GM23248 (cell line): ENCODE results near the gene CRB3. TPM values are rescaled to one million over a fixed set of nuclear protein-coding genes. Genes with fewer than 3 reads are reported as not detected.

Experiments used
- DNase-seq: peaks from one replicate; pipeline ENCODE4 v3.0.0-alpha.2; 2015
- H2AFZ ChIP-seq: fragments of 200-600 bp; sonication (generic); 2 replicates; pipeline ENCODE4 v1.6.1; 2016; ENCODE audit warnings: antibody characterized with exemption
- H3F3A ChIP-seq: fragments of 200-600 bp; sonication (generic); 2 replicates; pipeline ENCODE4 v1.6.1; 2016; ENCODE audit warnings: mild to moderate bottlenecking, antibody characterized with exemption, mixed run types; ENCODE audit not compliant: insufficient read depth
- H3K27ac ChIP-seq: fragments of 200-600 bp; sonication (generic); 2 replicates; pipeline ENCODE4 v1.5.1; 2016; ENCODE audit warnings: mild to moderate bottlenecking
- H3K27me3 ChIP-seq: fragments of 200-600 bp; sonication (generic); replicated peaks from 2 replicates; pipeline ENCODE4 v1.6.1; 2016; ENCODE audit warnings: mild to moderate bottlenecking; ENCODE audit not compliant: insufficient read depth
- H3K36me3 ChIP-seq: fragments of 200-600 bp; sonication (generic); 2 replicates; pipeline ENCODE4 v1.6.1; 2016; ENCODE audit warnings: low read depth, mild to moderate bottlenecking
- H3K4me1 ChIP-seq: fragments of 200-600 bp; sonication (generic); 2 replicates; pipeline ENCODE4 v1.6.1; 2016; ENCODE audit warnings: mild to moderate bottlenecking; ENCODE audit not compliant: insufficient read depth
- H3K4me2 ChIP-seq: fragments of 200-600 bp; sonication (generic); one replicate; pipeline ENCODE4 v1.6.1; 2016; ENCODE audit warnings: mild to moderate bottlenecking; ENCODE audit not compliant: unreplicated experiment
- H3K4me3 ChIP-seq: fragments of 200-600 bp; sonication (generic); 2 replicates; pipeline ENCODE4 v1.5.1; 2016; ENCODE audit warnings: mild to moderate bottlenecking
- H3K79me2 ChIP-seq: fragments of 200-600 bp; sonication (generic); 2 replicates; pipeline ENCODE4 v1.6.1; 2016; ENCODE audit warnings: mild to moderate bottlenecking; ENCODE audit not compliant: insufficient read depth
- H3K9ac ChIP-seq: fragments of 200-600 bp; sonication (generic); 2 replicates; pipeline ENCODE4 v1.6.1; 2016; ENCODE audit warnings: mild to moderate bottlenecking
- H3K9me2 ChIP-seq: fragments of 200-600 bp; sonication (generic); 2 replicates; pipeline ENCODE4 v1.6.1; 2016; ENCODE audit warnings: mixed run types, mild to moderate bottlenecking, moderate library complexity; ENCODE audit not compliant: insufficient read depth
- H3K9me3 ChIP-seq: fragments of 200-600 bp; sonication (generic); one replicate; pipeline ENCODE4 v1.6.1; 2017; ENCODE audit warnings: low read depth
- H4K20me1 ChIP-seq: fragments of 200-600 bp; sonication (generic); 2 replicates; pipeline ENCODE4 v1.6.0; 2016; ENCODE audit not compliant: insufficient read depth
- EZH2 ChIP-seq: fragments of 200-600 bp; sonication (generic); IDR thresholded peaks from 2 replicates; pipeline ENCODE4 v1.6.1; 2018; ENCODE audit warnings: antibody characterized with exemption, mild to moderate bottlenecking; ENCODE audit not compliant: insufficient read depth, poor library complexity, severe bottlenecking
- EZH2phosphoT487 ChIP-seq: fragments of 200-600 bp; sonication (generic); IDR thresholded peaks from 2 replicates; pipeline ENCODE4 v1.6.1; 2018; ENCODE audit warnings: antibody characterized with exemption, moderate library complexity, mild to moderate bottlenecking, low read depth; ENCODE audit not compliant: insufficient read depth
- WGBS, 2 experiments: methylation state at CpG; one replicate each; pipeline ENCODE4 v1.1.6; 2015 to 2017; ENCODE audit warnings: low lambda C conversion rate in 2 of 2, low coverage in 1 of 2; ENCODE audit errors: missing lambda C conversion rate in 2 of 2; 5-methylcytosine and 5-hydroxymethylcytosine counted together
- in situ Hi-C: fragments of 300-500 bp; cut with MboI; formaldehyde crosslinking; loops from 2 replicates; pipeline ENCODE4 v1.15.0; 2020
- polyA plus RNA-seq: library from polyadenylated mRNA; unstranded; fragments of >200 nt; fragmentation: Nextera tagmentation; extraction: Ambion mirVana; gene quantifications from 2 replicates; pipeline ENCODE4 v1.2.1, GENCODE V29; 2016
- total RNA-seq: library from RNA; depleted of rRNA; stranded (reverse); fragments of >200 nt; shearing (Covaris generic); gene quantifications from 2 replicates; pipeline ENCODE4 v1.2.3, GENCODE V29; 2014

The CRB3 gene
- total and polyA plus RNA-seq, 2 experiments from 2014 or later = not detected

DNA sequence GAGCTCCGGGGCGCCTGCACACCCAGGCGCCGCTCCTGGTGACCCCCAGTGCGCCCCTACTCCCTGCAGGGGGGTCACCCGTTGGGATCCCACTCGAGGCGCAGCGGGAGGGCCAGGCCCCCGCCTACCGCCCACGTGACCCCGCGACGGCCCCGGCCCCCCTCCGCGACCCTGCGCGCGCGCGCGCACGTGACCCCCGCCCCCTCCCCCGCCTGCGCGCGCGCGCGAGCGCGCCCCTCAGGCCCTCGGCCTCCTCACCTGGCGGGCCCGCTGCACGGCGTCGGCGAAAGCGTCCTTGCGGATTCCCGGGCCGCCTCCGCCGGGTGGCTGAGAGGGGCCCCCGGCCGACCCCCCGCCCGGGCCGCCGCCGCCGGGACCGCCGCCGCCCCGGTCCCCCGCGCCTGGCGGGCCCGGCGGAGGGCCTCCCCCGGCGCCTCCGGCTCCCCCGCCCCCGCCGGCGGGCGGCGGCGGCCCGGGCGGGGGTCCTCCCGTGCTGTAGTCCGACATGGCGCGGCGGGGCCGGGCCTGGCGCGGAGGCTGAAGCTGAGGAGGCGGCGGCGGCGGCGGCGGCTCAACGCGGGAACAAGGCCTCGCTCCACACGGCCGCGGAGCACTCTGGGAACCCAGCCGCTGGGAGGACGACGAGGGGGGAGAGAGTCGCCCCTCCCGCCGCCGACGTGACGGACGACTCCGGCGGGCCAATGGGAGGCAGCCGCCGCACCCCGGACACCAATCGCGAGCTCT lies 39.7 kb upstream of the CRB3 start, which contains the start of gene KHSRP:
TSS of gene KHSRP (minus strand) at position 617 of the 744 bp plus-strand sequence. CDS start at position 507, 110 bp downstream.
- in situ Hi-C loops = no loop called here
- Histone ChIP-seq H4K20me1 (peaks cover 11% of the 10 kb centered on the region), H3K4me3 (peak within 1 kb of the TSS; percentile 100), H2AFZ (peak within 1 kb of the TSS; percentile 88), H3K27ac (peak within 1 kb of the TSS; percentile 63), H3K9me2 (no peaks in the 10 kb centered on the region), H3K36me3 (peaks cover 12% of the 10 kb centered on the region; the same call in 1 of the 2 replicates), H3K9me3 (no peaks in the 10 kb centered on the region), H3K27me3 (no peaks in the 10 kb centered on the region), H3K9ac (peak within 1 kb of the TSS; percentile 94), H3K4me1 (peaks cover 12% of the 10 kb centered on the region), H3K79me2 (peaks cover 48% of the 10 kb centered on the region), H3F3A (no peaks in the 10 kb centered on the region; the same call in 1 of the 2 replicates), H3K4me2 (peak within 1 kb of the TSS; percentile 99)
- peak; percentile 42 for DNase-seq
- TF ChIP-seq EZH2phosphoT487 (no peak), EZH2 (no peak)
- 1 to 2% methylated on average over 27 to 57 of the region's 114 CpGs for WGBS, 2 experiments

DNA sequence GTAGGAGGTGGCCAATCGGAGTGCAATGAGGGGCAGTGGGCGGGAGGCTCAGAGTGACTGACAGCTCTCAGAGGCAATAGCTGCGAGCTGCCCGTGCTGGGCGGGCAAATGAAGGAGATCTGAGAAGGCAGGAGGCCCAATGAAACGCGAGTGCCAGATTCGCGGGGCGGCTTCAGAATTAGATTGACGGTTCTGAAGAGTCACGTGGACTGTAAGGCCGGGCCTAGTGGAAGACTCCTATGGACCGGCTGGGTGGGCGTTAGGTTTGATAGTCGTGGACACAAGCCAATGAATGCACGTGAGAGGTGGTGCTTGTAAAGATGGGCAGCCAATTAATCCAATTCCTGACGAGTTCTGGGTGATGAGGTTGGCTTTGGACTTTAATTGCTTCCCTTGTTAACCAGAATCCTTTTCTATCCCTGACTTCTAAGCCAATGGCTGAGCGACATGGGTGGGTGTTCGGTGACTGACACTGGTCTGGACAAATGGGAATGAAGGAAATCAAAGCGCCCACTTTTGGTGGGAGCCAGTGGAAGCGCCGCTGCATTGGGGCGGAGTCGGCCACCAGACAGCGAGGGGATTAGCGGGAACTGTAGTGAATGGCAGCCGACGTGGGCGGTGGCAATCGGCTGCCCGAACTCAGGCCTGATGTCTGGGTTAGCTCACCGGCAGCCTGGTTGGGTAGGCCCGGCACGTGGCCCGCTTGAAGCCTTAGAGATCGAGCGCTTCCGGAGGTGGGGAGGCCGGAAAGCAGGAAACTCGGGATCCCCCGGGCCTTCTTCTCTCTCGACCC lies 38.9 kb upstream of the CRB3 start:
- H3K27ac ChIP-seq = peak overlapping the region; percentile 63
- peaks cover 5% of the 10 kb centered on the region; the same call in 1 of the 2 replicates for H3K36me3 ChIP-seq
- H3F3A ChIP-seq = no peaks in the 10 kb centered on the region; the same call in 1 of the 2 replicates
- H3K4me3 ChIP-seq = no peak overlapping the region
- H3K9ac ChIP-seq = peak overlapping the region; percentile 36
- TF ChIP-seq EZH2 (no peak), EZH2phosphoT487 (no peak)
- H3K27me3 ChIP-seq = no peaks in the 10 kb centered on the region
- in situ Hi-C loops = no loop called here
- H3K4me1 ChIP-seq = peaks cover 12% of the 10 kb centered on the region
- H3K9me3 ChIP-seq = no peaks in the 10 kb centered on the region
- H3K79me2 ChIP-seq = peaks cover 40% of the 10 kb centered on the region
- 5 to 6% methylated on average over 42 of the region's 43 CpGs for WGBS, 2 experiments
- H3K9me2 ChIP-seq = no peaks in the 10 kb centered on the region
- DNase-seq = peak; percentile 100
- H3K4me2 ChIP-seq = peak overlapping the region; percentile 10
- H4K20me1 ChIP-seq = peaks cover 11% of the 10 kb centered on the region
- peak overlapping the region; percentile 88 for H2AFZ ChIP-seq

DNA sequence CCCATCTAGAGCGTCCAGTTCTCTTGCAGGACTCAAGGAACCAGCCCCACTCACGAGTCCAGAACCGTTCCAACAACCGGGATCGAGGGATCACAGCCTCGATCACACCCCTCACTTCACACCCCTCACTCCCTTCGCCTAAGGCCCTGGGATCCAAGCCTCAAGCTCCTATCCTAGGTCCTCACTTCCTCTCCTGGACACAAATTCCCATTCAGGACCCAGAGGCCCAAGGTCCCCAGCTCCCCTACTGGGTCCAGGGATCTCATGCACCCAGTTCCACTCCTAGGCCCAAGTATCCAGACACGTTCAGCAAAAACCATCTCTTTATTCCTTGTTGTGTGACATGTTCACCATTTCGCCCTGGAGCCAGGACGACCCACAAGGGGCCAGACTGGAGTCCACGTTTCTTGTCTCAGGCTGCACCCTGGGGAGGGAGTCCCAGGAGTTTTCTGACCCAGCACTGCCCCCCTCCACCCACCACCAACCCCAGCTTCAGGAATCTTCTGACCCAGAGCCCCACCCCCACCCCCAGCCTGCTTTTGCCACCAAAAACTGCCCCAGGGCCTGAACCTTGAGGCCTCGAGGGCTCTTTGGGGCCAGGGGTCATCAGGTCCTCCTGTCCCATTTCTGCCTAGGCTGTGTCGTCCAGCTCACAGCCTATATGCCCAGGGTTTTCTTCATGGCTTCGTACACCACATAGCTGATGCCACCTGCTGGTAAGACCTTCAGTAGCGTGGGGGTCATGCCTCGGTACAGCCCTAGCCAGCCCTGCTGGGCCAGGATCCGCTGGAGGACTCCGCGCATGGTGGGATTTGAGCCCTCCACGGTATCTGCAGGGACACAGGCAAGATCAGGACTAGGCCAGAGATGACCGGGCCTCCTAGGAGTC lies 38.1 kb upstream of the CRB3 start:
- no peak for TF ChIP-seq EZH2
- no peak for TF ChIP-seq EZH2phosphoT487
- H2AFZ ChIP-seq = peak overlapping the region; percentile 88
- H3K9me3 ChIP-seq = no peaks in the 10 kb centered on the region
- in situ Hi-C loops = no loop called here
- DNase-seq = no peak
- no peak overlapping the region for H3K4me3 ChIP-seq
- no peaks in the 10 kb centered on the region for H3K27me3 ChIP-seq
- peak overlapping the region; percentile 10 for H3K4me2 ChIP-seq
- H3K9me2 ChIP-seq = no peaks in the 10 kb centered on the region
- WGBS, 2 experiments = 91 to 92% methylated on average over 21 of the region's 21 CpGs
- H3K4me1 ChIP-seq = peaks cover 12% of the 10 kb centered on the region
- peaks cover 11% of the 10 kb centered on the region for H4K20me1 ChIP-seq
- peaks cover 32% of the 10 kb centered on the region for H3K79me2 ChIP-seq
- peak overlapping the region; percentile 36 for H3K9ac ChIP-seq
- no peaks in the 10 kb centered on the region; the same call in 1 of the 2 replicates for H3F3A ChIP-seq
- H3K36me3 ChIP-seq = no peaks in the 10 kb centered on the region
- H3K27ac ChIP-seq = peak overlapping the region; percentile 63
